Endothelial cell of umbilical vein (primary cell): Measurements from ENCODE around the gene TOM1L1. TPM values are rescaled to one million over a fixed set of nuclear protein-coding genes. Genes with fewer than 3 reads are reported as not detected.

Experiments used
- BruUV-seq: library from RNA; stranded (reverse); fragments of 400-500 nt; replicated peaks from 2 replicates; lab custom pipeline; 2021; lab: Mats Ljungman, UMichigan
- CTCF ChIA-PET: fragments of 300-600, 350-600 bp; sonication (Branson Sonifier 250); formaldehyde crosslinking; loops from one replicate; lab custom pipeline; 2021; ENCODE audit warnings: antibody characterized with exemption, inconsistent platforms; lab: Charles Lee
- POLR2A ChIA-PET: fragments of 300-600, 350-600 bp; sonication (Branson Sonifier 250); formaldehyde crosslinking; loops from one replicate; lab custom pipeline; 2021; ENCODE audit warnings: antibody characterized with exemption, inconsistent platforms; lab: Charles Lee
- DNase-seq: peaks from one replicate; pipeline ENCODE4 v3.0.0-alpha.2; 2011; ENCODE audit warnings: low read depth, low spot score
- FAIRE-seq: peaks from 2 replicates; lab custom pipeline; 2011; peaks lifted over from hg19 to GRCh38; lab: Jason Lieb, UNC
- H2AFZ ChIP-seq: 2 replicates; pipeline ENCODE4 v1.6.0; 2012; ENCODE audit warnings: low read depth, low read length, control low read depth, inconsistent platforms
- H3K27ac ChIP-seq: 2 replicates; pipeline ENCODE4 v1.5.1; 2011; ENCODE audit warnings: low read depth, mild to moderate bottlenecking, control low read depth, low read length, moderate library complexity; ENCODE audit not compliant: insufficient read depth
- H3K27me3 ChIP-seq, 2 experiments: 2 replicates each; pipeline versions ENCODE4 v1.6.0 to v1.6.1; 2011; ENCODE audit warnings: low read length in 2 of 2, mixed read lengths in 1 of 2; ENCODE audit not compliant: control insufficient read depth in 2 of 2, insufficient read depth in 2 of 2
- H3K36me3 ChIP-seq, 2 experiments: 2 replicates in 1 of 2; 3 replicates in 1 of 2; pipeline ENCODE4 v1.5.1; 2011; ENCODE audit warnings: low read length in 2 of 2, mild to moderate bottlenecking in 1 of 2, moderate library complexity in 1 of 2; ENCODE audit not compliant: control insufficient read depth in 2 of 2, insufficient read depth in 2 of 2; ENCODE audit errors: extremely low read depth in 1 of 2
- H3K4me1 ChIP-seq: 3 replicates; pipeline ENCODE4 v1.5.1; 2011; ENCODE audit warnings: mild to moderate bottlenecking, low read length; ENCODE audit not compliant: control insufficient read depth, insufficient read depth; ENCODE audit errors: extremely low read depth
- H3K4me2 ChIP-seq: 2 replicates; pipeline ENCODE4 v1.6.1; 2011; ENCODE audit warnings: low read length, control low read depth, mixed read lengths; ENCODE audit not compliant: insufficient read depth
- H3K4me3 ChIP-seq, 3 experiments: fragments of 200-600 bp in 1 of 3; sonication (generic), shearing (Covaris generic) in 1 of 3; replicated peaks in 1 of 3; 2 replicates each; pipeline ENCODE4 v1.5.1; 2011 to 2016; ENCODE audit warnings: control low read depth in 3 of 3, low read length in 3 of 3, mild to moderate bottlenecking in 2 of 3, inconsistent platforms in 1 of 3, low read depth in 1 of 3, moderate library complexity in 1 of 3; ENCODE audit not compliant: insufficient read depth in 1 of 3
- H3K79me2 ChIP-seq: 2 replicates; pipeline ENCODE4 v1.6.0; 2012; ENCODE audit warnings: low read length, inconsistent platforms; ENCODE audit not compliant: control insufficient read depth, insufficient read depth
- H3K9ac ChIP-seq: replicated peaks from 2 replicates; pipeline ENCODE3; 2011; ENCODE audit warnings: low read length, control low read depth; ENCODE audit not compliant: insufficient read depth; ENCODE audit errors: extremely low read depth
- H3K9me1 ChIP-seq: replicated peaks from 3 replicates; pipeline ENCODE4 v1.6.0; 2011; ENCODE audit warnings: mild to moderate bottlenecking, low read length; ENCODE audit not compliant: control insufficient read depth, insufficient read depth; ENCODE audit errors: extremely low read depth
- H3K9me3 ChIP-seq: replicated peaks from 2 replicates; pipeline ENCODE4 v1.5.1; 2012; ENCODE audit warnings: low read length, inconsistent platforms; ENCODE audit not compliant: control insufficient read depth, insufficient read depth
- H4K20me1 ChIP-seq: replicated peaks from 2 replicates; pipeline ENCODE3; 2011; ENCODE audit warnings: mild to moderate bottlenecking, low read length; ENCODE audit not compliant: control insufficient read depth, insufficient read depth; ENCODE audit errors: extremely low read depth
- EZH2 ChIP-seq: IDR thresholded peaks from 2 replicates; pipeline ENCODE4 v1.6.1; 2012; ENCODE audit warnings: borderline replicate concordance, low read depth, mild to moderate bottlenecking, moderate library complexity, low read length, inconsistent platforms; ENCODE audit not compliant: severe bottlenecking
- FOS ChIP-seq: IDR thresholded peaks from 2 replicates; pipeline ENCODE4 v1.6.1; 2011; ENCODE audit warnings: mild to moderate bottlenecking, low read length, moderate library complexity, borderline replicate concordance; ENCODE audit not compliant: insufficient read depth
- GATA2 ChIP-seq: IDR thresholded peaks from 2 replicates; pipeline ENCODE4 v1.7.0; 2011; ENCODE audit warnings: low read depth, mild to moderate bottlenecking, moderate library complexity, mixed read lengths, low read length; ENCODE audit not compliant: insufficient read length, insufficient read depth
- JUN ChIP-seq: IDR thresholded peaks from 2 replicates; pipeline ENCODE4 v1.6.1; 2011; ENCODE audit warnings: borderline replicate concordance, low read depth; ENCODE audit not compliant: insufficient read length, insufficient read depth
- MYC ChIP-seq: IDR thresholded peaks from one replicate; pipeline ENCODE4 v1.6.1; 2011; ENCODE audit warnings: mild to moderate bottlenecking, low read depth, low read length
- POLR2A ChIP-seq: IDR thresholded peaks from 2 replicates; pipeline ENCODE4 v1.6.1; 2012; ENCODE audit warnings: low read depth, mild to moderate bottlenecking, control low read depth, low read length
- POLR2AphosphoS5 ChIP-seq: IDR thresholded peaks from 2 replicates; pipeline ENCODE4 v1.6.1; 2012; ENCODE audit warnings: low read depth, mild to moderate bottlenecking, control low read depth, low read length, moderate library complexity; ENCODE audit not compliant: insufficient read depth
- dilution Hi-C: fragments of 300-500 bp; cut with MboI; formaldehyde crosslinking; loops from one replicate; pipeline ENCODE4 v1.15.0; 2019; ENCODE audit warnings: low sequenced_read_pairs; ENCODE audit not compliant: extremely low pct_ligation_motif_present
- intact Hi-C: fragments of 100-400 bp; cut with micrococcal nuclease; formaldehyde crosslinking; loops from one replicate; pipeline ENCODE4 v1.10.0; 2022
- polyA plus RNA-seq, 4 experiments: library from polyadenylated mRNA; depleted of rRNA in 3 of 4; stranded (reverse) in 3 of 4; unstranded in 1 of 4; fragments of >200 nt; gene quantifications; 2 replicates each; pipeline versions ENCODE4 v1.2.1 to v1.2.3, GENCODE V29; 2011 to 2012; ENCODE audit warnings: missing spikeins in 1 of 4
- total RNA-seq: library from RNA; stranded (reverse); gene quantifications from 2 replicates; pipeline ENCODE4 v1.2.3, GENCODE V29; 2021
- TF ChIP-seq, protein P1 (sequence below): IDR thresholded peaks from 2 replicates; pipeline ENCODE4 v1.6.1; 2011; ENCODE audit not compliant: insufficient read depth, insufficient read length
- TF ChIP-seq, protein P2 (sequence below), 2 donors: IDR thresholded peaks; 1 replicate in 1 of 2; 2 replicates in 1 of 2; pipeline ENCODE4 v1.5.1; 2011; ENCODE audit warnings: low read length in 2 of 2, mild to moderate bottlenecking in 2 of 2, moderate library complexity in 2 of 2, control low read depth in 1 of 2, inconsistent platforms in 1 of 2, low read depth in 1 of 2; ENCODE audit not compliant: insufficient read depth in 1 of 2; ENCODE audit errors: extremely low read depth in 1 of 2

The TOM1L1 gene
- total and polyA plus RNA-seq, 2 donors (not counting 3 experiments of a cell fraction or from before 2014, with no cell fraction given) = 0.44 to 0.60 TPM

DNA sequence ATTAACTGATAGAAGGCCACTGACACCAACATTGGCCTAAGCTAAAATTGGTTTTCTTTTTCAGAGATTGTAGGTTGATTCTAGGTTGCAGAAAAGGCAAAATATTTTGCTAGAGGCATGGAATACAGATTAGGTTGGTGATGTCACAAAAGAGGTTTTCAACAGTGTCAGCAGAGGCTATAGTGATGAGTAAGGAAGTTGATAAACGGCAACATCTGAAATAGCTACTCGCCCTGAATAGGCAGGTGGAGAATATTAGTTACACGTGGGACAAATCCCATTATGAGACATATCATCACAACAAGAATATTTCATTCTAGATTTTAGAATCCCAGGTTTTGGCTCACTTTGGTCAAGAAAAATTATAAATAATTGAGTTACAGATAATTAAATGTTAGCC, 1.5 kb upstream of the TOM1L1 start:
- peaks cover 7 to 13% of the 10 kb centered on the region in 2 experiments for H3K27me3 ChIP-seq
- dilution Hi-C loops = no loop called here
- DNase-seq = no peak
- POLR2A ChIA-PET = no interaction called here
- no peaks in the 10 kb centered on the region for H3K36me3 ChIP-seq
- H3K4me2 ChIP-seq = no peak overlapping the region
- no TSS peak for BruUV-seq
- no peak overlapping the region for H3K27ac ChIP-seq
- H3K9ac ChIP-seq = no peak overlapping the region
- intact Hi-C loops = no loop called here
- H3K9me3 ChIP-seq = no peaks in the 10 kb centered on the region
- peaks cover 3% of the 10 kb centered on the region for H3K4me1 ChIP-seq
- H4K20me1 ChIP-seq = no peaks in the 10 kb centered on the region
- TF ChIP-seq POLR2A (no peak), EZH2 (no peak), MYC (no peak)
- H3K9me1 ChIP-seq = no peaks in the 10 kb centered on the region
- no peak for FAIRE-seq
- no peaks in the 10 kb centered on the region for H3K79me2 ChIP-seq
- no peak overlapping the region for H3K4me3 ChIP-seq
- no peak overlapping the region for H2AFZ ChIP-seq
- CTCF ChIA-PET = no interaction called here

GRCh38 chr17:54899721-54900456, 763 bp upstream of the TOM1L1 start:
- Histone ChIP-seq H3K36me3 (no peaks in the 10 kb centered on the region), H3K27ac (no peak overlapping the region), H3K4me1 (peaks cover 3% of the 10 kb centered on the region), H2AFZ (peak overlapping the region; percentile 66), H3K27me3 (peaks cover 7 to 13% of the 10 kb centered on the region in 2 experiments), H3K9me1 (no peaks in the 10 kb centered on the region), H3K79me2 (no peaks in the 10 kb centered on the region), H3K4me3 (no peak overlapping the region), H3K4me2 (peak overlapping the region; percentile 54), H3K9me3 (no peaks in the 10 kb centered on the region), H4K20me1 (no peaks in the 10 kb centered on the region), H3K9ac (no peak overlapping the region)
- DNase-seq (no peak), FAIRE-seq (no peak)
- ChIA-PET CTCF (no interaction called here), POLR2A (no interaction called here)
- intact Hi-C loops (no loop called here), dilution Hi-C loops (no loop called here)
- no TSS peak for BruUV-seq
- no peak for TF ChIP-seq GATA2
- no peak for TF ChIP-seq POLR2A
- TF ChIP-seq, protein P1, sequence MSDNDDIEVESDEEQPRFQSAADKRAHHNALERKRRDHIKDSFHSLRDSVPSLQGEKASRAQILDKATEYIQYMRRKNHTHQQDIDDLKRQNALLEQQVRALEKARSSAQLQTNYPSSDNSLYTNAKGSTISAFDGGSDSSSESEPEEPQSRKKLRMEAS = no peak
- TF ChIP-seq JUN = no peak
- TF ChIP-seq, protein P2, sequence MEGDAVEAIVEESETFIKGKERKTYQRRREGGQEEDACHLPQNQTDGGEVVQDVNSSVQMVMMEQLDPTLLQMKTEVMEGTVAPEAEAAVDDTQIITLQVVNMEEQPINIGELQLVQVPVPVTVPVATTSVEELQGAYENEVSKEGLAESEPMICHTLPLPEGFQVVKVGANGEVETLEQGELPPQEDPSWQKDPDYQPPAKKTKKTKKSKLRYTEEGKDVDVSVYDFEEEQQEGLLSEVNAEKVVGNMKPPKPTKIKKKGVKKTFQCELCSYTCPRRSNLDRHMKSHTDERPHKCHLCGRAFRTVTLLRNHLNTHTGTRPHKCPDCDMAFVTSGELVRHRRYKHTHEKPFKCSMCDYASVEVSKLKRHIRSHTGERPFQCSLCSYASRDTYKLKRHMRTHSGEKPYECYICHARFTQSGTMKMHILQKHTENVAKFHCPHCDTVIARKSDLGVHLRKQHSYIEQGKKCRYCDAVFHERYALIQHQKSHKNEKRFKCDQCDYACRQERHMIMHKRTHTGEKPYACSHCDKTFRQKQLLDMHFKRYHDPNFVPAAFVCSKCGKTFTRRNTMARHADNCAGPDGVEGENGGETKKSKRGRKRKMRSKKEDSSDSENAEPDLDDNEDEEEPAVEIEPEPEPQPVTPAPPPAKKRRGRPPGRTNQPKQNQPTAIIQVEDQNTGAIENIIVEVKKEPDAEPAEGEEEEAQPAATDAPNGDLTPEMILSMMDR (IDR thresholded peaks at IDR 0.05; ENCODE audit: extremely low read depth in 1 of 2, insufficient read depth in 1 of 2, low read depth in 1 of 2, low read length in 2 of 2) = no peak
- TF ChIP-seq FOS = no peak
- no peak for TF ChIP-seq EZH2
- TF ChIP-seq POLR2AphosphoS5 = no peak
- no peak for TF ChIP-seq MYC
